Stimulated activated CD8-positive, alpha-beta memory T cell treated with anti-CD3 and anti-CD28 coated beads, Interleukin-4, amount 100 ng/mL, for 1 hour (primary cell): ENCODE results near the gene PTGES.
"Not testable (repeated sequence)": the region's sequence is repeated elsewhere in the genome, so short reads cannot be mapped to it uniquely, and the experiment has no call there.

Experiments
- DNase-seq, 2 donors: peaks; one replicate each; pipeline ENCODE4 v3.0.0-alpha.2; 2020; ENCODE audit warnings: low read depth in 2 of 2, low spot score in 1 of 2

PTGES gene

GRCh38 chr9:129752900-129753729 lies at the start of gene PTGES:
Gene PTGES, minus strand, starts transcription at chr9:129753042. Its CDS starts 30 bp downstream, at chr9:129753012.
- peak in 1 of 2 donors; percentile 22 for DNase-seq

- no peak for DNase-seq
Measured at GRCh38 chr9:129801504-129801903, 48.7 kb upstream of the PTGES start.

- no peak for DNase-seq
Measured at GRCh38 chr9:129798973-129799372, 46.1 kb upstream of the PTGES start.

- DNase-seq = not testable (repeated sequence)
Measured at GRCh38 chr9:129796029-129796428, 43.2 kb upstream of the PTGES start.

GRCh38 chr9:129794549-129794948 lies 41.7 kb upstream of the PTGES start:
- DNase-seq = no peak

- DNase-seq = no peak
Measured at GRCh38 chr9:129786481-129786880, 33.6 kb upstream of the PTGES start.

- no peak for DNase-seq
Measured at GRCh38 chr9:129785866-129786265, 33.0 kb upstream of the PTGES start.

- DNase-seq = not testable (repeated sequence)
Measured at GRCh38 chr9:129784970-129785369, 32.1 kb upstream of the PTGES start.

- DNase-seq = peak; percentile 35 to 60
Measured at GRCh38 chr9:129783516-129784361, 30.9 kb upstream of the PTGES start.

GRCh38 chr9:129781981-129782380 lies 29.1 kb upstream of the PTGES start:
- DNase-seq = no peak

GRCh38 chr9:129781131-129781530 lies 28.3 kb upstream of the PTGES start:
- no peak for DNase-seq

- DNase-seq = no peak
Measured at GRCh38 chr9:129779560-129780190, 26.8 kb upstream of the PTGES start.

GRCh38 chr9:129778469-129778868 lies 25.6 kb upstream of the PTGES start:
- DNase-seq = no peak

GRCh38 chr9:129777769-129778130 lies 24.9 kb upstream of the PTGES start:
- no peak for DNase-seq

GRCh38 chr9:129776938-129777768 lies 24.3 kb upstream of the PTGES start:
- DNase-seq = peak; percentile 19 to 30

GRCh38 chr9:129776566-129776937 lies 23.7 kb upstream of the PTGES start:
- no peak for DNase-seq

GRCh38 chr9:129776096-129776495 lies 23.3 kb upstream of the PTGES start:
- not testable (repeated sequence) for DNase-seq

- no peak for DNase-seq
Measured at GRCh38 chr9:129775448-129775798, 22.6 kb upstream of the PTGES start.

GRCh38 chr9:129774791-129775447 lies 22.1 kb upstream of the PTGES start:
- DNase-seq = no peak

GRCh38 chr9:129773262-129774048 lies 20.6 kb upstream of the PTGES start:
- no peak for DNase-seq
